Thyroid gland (tissue), 4 donors: Measurements from ENCODE around the gene CRYL1. TPM values are rescaled to one million over a fixed set of nuclear protein-coding genes. Genes with fewer than 3 reads are reported as not detected.

Experiments
- DNase-seq, 2 donors: peaks; one replicate each; pipeline ENCODE4 v3.0.0-alpha.2; 2019
- H3K27ac ChIP-seq, 3 donors: fragments of 200-600 bp; sonication (generic); 1 replicate in 2 of 3; 2 replicates in 1 of 3; pipeline ENCODE4 v1.5.1; 2016 to 2019; ENCODE audit warnings: mild to moderate bottlenecking in 1 of 3, moderate library complexity in 1 of 3
- H3K27me3 ChIP-seq: fragments of 200-600 bp; sonication (generic); one replicate; pipeline ENCODE4 v1.5.1; 2019
- H3K36me3 ChIP-seq, 2 donors: fragments of 200-600 bp; sonication (generic); one replicate each; pipeline ENCODE4 v1.5.1; 2016 to 2019
- H3K4me1 ChIP-seq, 2 donors: fragments of 200-600 bp; sonication (generic); one replicate each; pipeline ENCODE4 v1.5.1; 2017 to 2019
- H3K4me3 ChIP-seq, 3 donors: fragments of 200-600 bp; sonication (generic); replicated peaks in 1 of 3; 1 replicate in 2 of 3; 2 replicates in 1 of 3; pipeline ENCODE4 v1.5.1; 2016; ENCODE audit warnings: mild to moderate bottlenecking in 1 of 3
- H3K9me3 ChIP-seq: fragments of 200-600 bp; sonication (generic); one replicate; pipeline ENCODE4 v1.5.1; 2017
- CTCF ChIP-seq, 6 experiments: fragments of 200-600 bp in 3 of 6; fragments of 450-650 bp in 3 of 6; sonication (generic) in 3 of 6; IDR thresholded peaks; one replicate each; pipeline ENCODE4 v1.5.1; 2016 to 2019; ENCODE audit warnings: antibody characterized with exemption in 6 of 6, mild to moderate bottlenecking in 2 of 6, inconsistent platforms in 1 of 6, moderate library complexity in 1 of 6
- POLR2A ChIP-seq, 2 donors: fragments of 450-650 bp; IDR thresholded peaks; one replicate each; pipeline ENCODE4 v1.6.1; 2017; ENCODE audit warnings: antibody characterized with exemption in 2 of 2, mild to moderate bottlenecking in 2 of 2, moderate library complexity in 1 of 2
- WGBS, 2 donors: methylation state at CpG; one replicate each; pipeline ENCODE4 v1.1.5; 2017; 5-methylcytosine and 5-hydroxymethylcytosine counted together
- intact Hi-C: fragments of 100-400 bp; cut with DNase I; formaldehyde crosslinking; loops from one replicate; pipeline ENCODE4 v1.15.1; 2023
- total RNA-seq, 4 donors: library from RNA; depleted of rRNA; stranded (reverse); fragments of >200 nt; gene quantifications; one replicate each; pipeline ENCODE4 v1.2.3, GENCODE V29; 2016

The CRYL1 gene
- total RNA-seq, 4 donors from 2014 or later: 33.1 to 53.8 (median 46.7) TPM

- no peak for DNase-seq
- Histone ChIP-seq H3K4me1 (no peaks in the 10 kb centered on the region), H3K27ac (no peak overlapping the region), H3K36me3 (no peaks in the 10 kb centered on the region), H3K27me3 (no peaks in the 10 kb centered on the region), H3K4me3 (no peak overlapping the region), H3K9me3 (no peaks in the 10 kb centered on the region)
- no peak for TF ChIP-seq CTCF (IDR thresholded peaks at IDR 0.05)
- TF ChIP-seq POLR2A (IDR thresholded peaks at IDR 0.05): no peak
- intact Hi-C loops: no loop called here
- 89 to 93% methylated on average over 5 of the region's 5 CpGs for WGBS, 2 donors
Measured at GRCh38 chr13:20397896-20398295, 127.8 kb downstream of the CRYL1 start.

- Histone ChIP-seq H3K4me1 (no peaks in the 10 kb centered on the region), H3K27ac (no peak overlapping the region), H3K36me3 (no peaks in the 10 kb centered on the region), H3K4me3 (no peak overlapping the region), H3K27me3 (no peaks in the 10 kb centered on the region), H3K9me3 (no peaks in the 10 kb centered on the region)
- intact Hi-C loops: no loop called here
- WGBS, 2 donors: 92 to 96% methylated on average over 26 of the region's 26 CpGs
- TF ChIP-seq CTCF (IDR thresholded peaks at IDR 0.05): no peak
- no peak for TF ChIP-seq POLR2A (IDR thresholded peaks at IDR 0.05)
- DNase-seq: no peak
Measured at GRCh38 chr13:20395061-20395916, 130.4 kb downstream of the CRYL1 start.

GRCh38 chr13:20394506-20394905 lies 131.2 kb downstream of the CRYL1 start:
- 57 to 81% methylated on average over 18 to 23 of the region's 30 CpGs for WGBS, 2 donors
- intact Hi-C loops: no loop called here
- Histone ChIP-seq H3K4me1 (no peaks in the 10 kb centered on the region), H3K36me3 (no peaks in the 10 kb centered on the region), H3K27ac (no peak overlapping the region), H3K9me3 (no peaks in the 10 kb centered on the region), H3K27me3 (no peaks in the 10 kb centered on the region), H3K4me3 (no peak overlapping the region)
- DNase-seq: no peak
- no peak for TF ChIP-seq POLR2A (IDR thresholded peaks at IDR 0.05)
- no peak for TF ChIP-seq CTCF (IDR thresholded peaks at IDR 0.05)

GRCh38 chr13:20394169-20394501 lies 131.5 kb downstream of the CRYL1 start:
- H3K27me3 ChIP-seq: no peaks in the 10 kb centered on the region
- intact Hi-C loops: no loop called here
- no peak for DNase-seq
- no peaks in the 10 kb centered on the region for H3K9me3 ChIP-seq
- 83 to 87% methylated on average over 8 of the region's 8 CpGs for WGBS, 2 donors
- no peak overlapping the region for H3K4me3 ChIP-seq
- H3K36me3 ChIP-seq: no peaks in the 10 kb centered on the region
- TF ChIP-seq CTCF (IDR thresholded peaks at IDR 0.05): no peak
- no peak for TF ChIP-seq POLR2A (IDR thresholded peaks at IDR 0.05)
- H3K4me1 ChIP-seq: no peaks in the 10 kb centered on the region
- no peak overlapping the region for H3K27ac ChIP-seq

- Histone ChIP-seq H3K27ac (no peak overlapping the region), H3K9me3 (no peaks in the 10 kb centered on the region), H3K4me3 (no peak overlapping the region), H3K27me3 (no peaks in the 10 kb centered on the region), H3K36me3 (no peaks in the 10 kb centered on the region), H3K4me1 (peaks cover 0 to under 1% of the 10 kb centered on the region in 2 donors)
- no peak for DNase-seq
- intact Hi-C loops: no loop called here
- TF ChIP-seq POLR2A (IDR thresholded peaks at IDR 0.05) (no peak), CTCF (IDR thresholded peaks at IDR 0.05) (no peak)
- 98% methylated on average over 10 of the region's 10 CpGs for WGBS, 2 donors
Measured at GRCh38 chr13:20393273-20394168, 132.1 kb downstream of the CRYL1 start.
